B cell (primary cell): Measurements from ENCODE around the gene XRCC3. TPM values are rescaled to one million over a fixed set of nuclear protein-coding genes. Genes with fewer than 3 reads are reported as not detected.

Experiments
- ATAC-seq: fragments of 200-7000 bp; cut with Tn5 transposase; one replicate; pipeline ENCODE4 v1.10.0; 2021; ENCODE audit warnings: low read depth, mild to moderate bottlenecking, moderate number of reproducible peaks, moderate library complexity
- CTCF ChIA-PET: fragments of 350-600 bp; sonication (Branson Sonifier 250); formaldehyde crosslinking; loops from one replicate; lab custom pipeline; 2021; ENCODE audit warnings: antibody characterized with exemption, inconsistent platforms; lab: Charles Lee
- POLR2A ChIA-PET: fragments of 350-600 bp; sonication (Branson Sonifier 250); formaldehyde crosslinking; loops from one replicate; lab custom pipeline; 2021; ENCODE audit warnings: antibody characterized with exemption; lab: Charles Lee
- DNase-seq: peaks from one replicate; pipeline ENCODE4 v3.0.0; 2013
- H2AFZ ChIP-seq: 2 replicates; pipeline ENCODE4 v1.6.1; 2012; ENCODE audit warnings: mild to moderate bottlenecking, low read depth, low read length; ENCODE audit not compliant: insufficient read depth, poor library complexity, severe bottlenecking
- H3K27ac ChIP-seq, 2 donors: 1 replicate in 1 of 2; 2 replicates in 1 of 2; pipeline ENCODE4 v1.5.1; 2012 to 2013; ENCODE audit warnings: low read length in 2 of 2, mild to moderate bottlenecking in 2 of 2, moderate library complexity in 1 of 2
- H3K27me3 ChIP-seq, 4 experiments: fragments of 200-600 bp in 1 of 4; sonication (generic) in 1 of 4; replicated peaks in 1 of 4; 1 replicate in 2 of 4; 2 replicates in 2 of 4; pipeline versions ENCODE4 v1.6.1 to v1.7.0; 2013 to 2016; ENCODE audit warnings: low read length in 3 of 4, mild to moderate bottlenecking in 2 of 4, mixed read lengths in 1 of 4, moderate library complexity in 1 of 4; ENCODE audit not compliant: insufficient read depth in 4 of 4, control insufficient read depth in 3 of 4; ENCODE audit errors: control extremely low read depth in 1 of 4
- H3K36me3 ChIP-seq, 2 experiments: replicated peaks in 1 of 2; 1 replicate in 1 of 2; 2 replicates in 1 of 2; pipeline versions ENCODE4 v1.6.1 to v1.7.1; 2013; ENCODE audit warnings: low read length in 1 of 2; ENCODE audit not compliant: insufficient read depth in 2 of 2, control insufficient read depth in 1 of 2; ENCODE audit errors: control extremely low read depth in 1 of 2, extremely low read depth in 1 of 2
- H3K4me1 ChIP-seq, 2 donors: fragments of 200-600 bp in 1 of 2; sonication (generic) in 1 of 2; 1 replicate in 1 of 2; 2 replicates in 1 of 2; pipeline versions ENCODE4 v1.5.1 to v1.6.1; 2013 to 2017; ENCODE audit warnings: low read length in 2 of 2; ENCODE audit not compliant: control insufficient read depth in 2 of 2, insufficient read depth in 2 of 2
- H3K4me2 ChIP-seq: replicated peaks from 2 replicates; pipeline ENCODE3; 2012; ENCODE audit warnings: mild to moderate bottlenecking, low read depth, low read length; ENCODE audit not compliant: poor library complexity, severe bottlenecking
- H3K4me3 ChIP-seq, 5 experiments: fragments of 200-600 bp in 1 of 5; sonication (generic) in 1 of 5; 1 replicate in 3 of 5; 2 replicates in 2 of 5; pipeline versions ENCODE4 v1.5.1 to v1.7.0; 2011 to 2016; ENCODE audit warnings: low read length in 4 of 5, mild to moderate bottlenecking in 4 of 5, low read depth in 2 of 5, control low read depth in 1 of 5, moderate library complexity in 1 of 5; ENCODE audit not compliant: insufficient read depth in 1 of 5; ENCODE audit errors: control extremely low read depth in 1 of 5, extremely low read depth in 1 of 5
- H3K79me2 ChIP-seq: fragments of 200-600 bp; sonication (generic); one replicate; pipeline ENCODE4 v1.6.0; 2016; ENCODE audit warnings: low read length; ENCODE audit not compliant: control insufficient read depth, insufficient read depth
- H3K9ac ChIP-seq: fragments of 200-600 bp; sonication (generic); 2 replicates; pipeline ENCODE4 v1.6.1; 2017; ENCODE audit warnings: mild to moderate bottlenecking, low read length, moderate library complexity
- H3K9me3 ChIP-seq, 3 donors: one replicate each; pipeline versions ENCODE4 v1.6.1 to v1.7.1; 2013; ENCODE audit warnings: low read length in 2 of 3; ENCODE audit not compliant: control insufficient read depth in 2 of 3, insufficient read depth in 1 of 3; ENCODE audit errors: control extremely low read depth in 1 of 3
- H4K20me1 ChIP-seq: 2 replicates; pipeline ENCODE4 v1.6.0; 2012; ENCODE audit warnings: mild to moderate bottlenecking, low read length; ENCODE audit not compliant: insufficient read depth, control insufficient read depth, poor library complexity, severe bottlenecking
- H3K27ac Mint-ChIP-seq: one replicate; pipeline ENCODE4 v1.8.0; 2021; ENCODE audit warnings: mixed read lengths
- H3K27me3 Mint-ChIP-seq: one replicate; pipeline ENCODE4 v1.8.0; 2021; ENCODE audit warnings: mixed read lengths
- H3K4me1 Mint-ChIP-seq: one replicate; pipeline ENCODE4 v1.8.0; 2021; ENCODE audit warnings: mixed read lengths
- H3K4me3 Mint-ChIP-seq: one replicate; pipeline ENCODE4 v1.8.0; 2021; ENCODE audit warnings: mixed read lengths
- H3K9me3 Mint-ChIP-seq: one replicate; pipeline ENCODE4 v1.8.0; 2022; ENCODE audit warnings: mixed read lengths; ENCODE audit not compliant: insufficient read depth
- EZH2 ChIP-seq: IDR thresholded peaks from 2 replicates; pipeline ENCODE4 v1.6.1; 2012; ENCODE audit warnings: borderline replicate concordance, low read depth, mild to moderate bottlenecking, moderate library complexity, low read length; ENCODE audit not compliant: insufficient read depth, poor library complexity, severe bottlenecking
- WGBS: methylation state at CpG from one replicate; pipeline ENCODE4 v1.1.5; 2013; ENCODE audit warnings: missing lambda C conversion rate; ENCODE audit not compliant: insufficient coverage; 5-methylcytosine and 5-hydroxymethylcytosine counted together
- intact Hi-C: fragments of 100-400 bp; cut with micrococcal nuclease; formaldehyde crosslinking; loops from one replicate; pipeline ENCODE4 v1.10.0; 2022
- polyA plus RNA-seq: library from polyadenylated mRNA; depleted of rRNA; stranded (reverse); fragments of >200 nt; gene quantifications from 2 replicates; pipeline ENCODE4 v1.2.3, GENCODE V29; 2012
- total RNA-seq, 2 donors: library from RNA; stranded (reverse); fragments of 120-200 nt in 1 of 2; gene quantifications; 1 replicate in 1 of 2; 2 replicates in 1 of 2; pipeline versions ENCODE4 v1.2.3 to v1.2.4, GENCODE V29; 2013 to 2022
- TF ChIP-seq, protein P1 (sequence below): fragments of 200-600 bp; IDR thresholded peaks from one replicate; pipeline ENCODE4 v1.8.0; 2022; ENCODE audit warnings: antibody characterized with exemption, mild to moderate bottlenecking

The XRCC3 gene
- total and polyA plus RNA-seq, 2 donors (not counting 1 experiment from before 2014, with no cell fraction given) = 18.0 to 19.7 TPM

GRCh38 chr14:103699901-103700752 is 15.1 kb downstream of the XRCC3 start:
- peaks cover 50% of the 10 kb centered on the region for H4K20me1 ChIP-seq
- Mint-ChIP-seq H3K27ac (no peak overlapping the region), H3K4me3 (no peak overlapping the region), H3K27me3 (no peaks in the 10 kb centered on the region), H3K9me3 (no peaks in the 10 kb centered on the region), H3K4me1 (peaks cover 68% of the 10 kb centered on the region)
- peak overlapping the region; percentile 32 for H3K4me2 ChIP-seq
- H3K79me2 ChIP-seq = peaks cover 11% of the 10 kb centered on the region
- H2AFZ ChIP-seq = no peak overlapping the region
- no peak overlapping the region for H3K27ac ChIP-seq
- peaks cover 0 to 45% of the 10 kb centered on the region in 2 experiments for H3K36me3 ChIP-seq
- H3K9me3 ChIP-seq = no peaks in the 10 kb centered on the region
- intact Hi-C loops = loop anchor here (5.0 kb wide), 1 partner anchor 73 kb away; the partner anchor contains the start of gene KLC1
- H3K4me1 ChIP-seq = peaks cover 57 to 60% of the 10 kb centered on the region in 2 donors
- no peak overlapping the region for H3K9ac ChIP-seq
- TF ChIP-seq, protein P1, sequence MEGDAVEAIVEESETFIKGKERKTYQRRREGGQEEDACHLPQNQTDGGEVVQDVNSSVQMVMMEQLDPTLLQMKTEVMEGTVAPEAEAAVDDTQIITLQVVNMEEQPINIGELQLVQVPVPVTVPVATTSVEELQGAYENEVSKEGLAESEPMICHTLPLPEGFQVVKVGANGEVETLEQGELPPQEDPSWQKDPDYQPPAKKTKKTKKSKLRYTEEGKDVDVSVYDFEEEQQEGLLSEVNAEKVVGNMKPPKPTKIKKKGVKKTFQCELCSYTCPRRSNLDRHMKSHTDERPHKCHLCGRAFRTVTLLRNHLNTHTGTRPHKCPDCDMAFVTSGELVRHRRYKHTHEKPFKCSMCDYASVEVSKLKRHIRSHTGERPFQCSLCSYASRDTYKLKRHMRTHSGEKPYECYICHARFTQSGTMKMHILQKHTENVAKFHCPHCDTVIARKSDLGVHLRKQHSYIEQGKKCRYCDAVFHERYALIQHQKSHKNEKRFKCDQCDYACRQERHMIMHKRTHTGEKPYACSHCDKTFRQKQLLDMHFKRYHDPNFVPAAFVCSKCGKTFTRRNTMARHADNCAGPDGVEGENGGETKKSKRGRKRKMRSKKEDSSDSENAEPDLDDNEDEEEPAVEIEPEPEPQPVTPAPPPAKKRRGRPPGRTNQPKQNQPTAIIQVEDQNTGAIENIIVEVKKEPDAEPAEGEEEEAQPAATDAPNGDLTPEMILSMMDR = no peak
- TF ChIP-seq EZH2 = no peak
- H3K27me3 ChIP-seq = no peaks in the 10 kb centered on the region
- CTCF ChIA-PET = interaction anchor here (1.6 kb wide), 1 partner anchor 9 kb away, joined by 5 read pairs; no protein-coding TSS in a partner anchor
- no peak for ATAC-seq
- H3K4me3 ChIP-seq = no peak overlapping the region
- WGBS = 91% methylated on average over 25 of the region's 25 CpGs
- DNase-seq = peak; percentile 18
- POLR2A ChIA-PET = no interaction called here

DNA sequence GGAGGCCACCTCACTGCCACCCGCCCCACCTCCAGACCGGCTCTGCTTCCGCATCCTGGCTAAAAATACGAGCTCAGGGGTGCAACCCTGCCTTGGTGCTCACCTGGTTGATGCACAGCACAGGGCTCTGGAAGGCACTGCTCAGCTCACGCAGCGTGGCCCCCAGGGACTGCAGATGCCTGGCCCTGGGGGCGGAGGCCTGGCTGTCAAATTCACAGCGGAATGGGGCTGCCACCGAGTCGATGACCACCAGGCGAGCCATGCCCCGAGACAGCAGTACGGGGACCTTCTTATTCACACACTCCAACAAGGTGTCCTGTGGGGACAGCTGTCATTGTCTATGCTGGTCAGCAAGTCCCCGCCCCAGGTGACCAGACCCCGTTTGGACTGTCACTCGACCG is 16.0 kb downstream of the XRCC3 start:
- no peaks in the 10 kb centered on the region for H3K27me3 ChIP-seq
- H3K4me1 Mint-ChIP-seq = peaks cover 71% of the 10 kb centered on the region
- POLR2A ChIA-PET = no interaction called here
- WGBS = 90% methylated on average over 14 of the region's 17 CpGs
- H3K9me3 Mint-ChIP-seq = no peaks in the 10 kb centered on the region
- TF ChIP-seq EZH2 = no peak
- TF ChIP-seq, protein P1 = no peak
- no peak for DNase-seq
- no peak for ATAC-seq
- CTCF ChIA-PET = no interaction called here
- H3K27me3 Mint-ChIP-seq = no peaks in the 10 kb centered on the region
- no peak overlapping the region for H3K4me3 ChIP-seq
- peak overlapping the region; percentile 51 for H3K4me2 ChIP-seq
- H3K79me2 ChIP-seq = peaks cover 11% of the 10 kb centered on the region
- intact Hi-C loops = loop anchor here (5.0 kb wide), 1 partner anchor 72 kb away; the partner anchor contains the start of gene KLC1
- peaks cover 0 to 51% of the 10 kb centered on the region in 2 experiments for H3K36me3 ChIP-seq
- H4K20me1 ChIP-seq = peaks cover 50% of the 10 kb centered on the region
- peaks cover 57 to 60% of the 10 kb centered on the region in 2 donors for H3K4me1 ChIP-seq
- H3K27ac Mint-ChIP-seq = peak overlapping the region; percentile 41
- no peak overlapping the region for H2AFZ ChIP-seq
- H3K9ac ChIP-seq = no peak overlapping the region
- peak overlapping the region; percentile 13 for H3K4me3 Mint-ChIP-seq
- no peak overlapping the region for H3K27ac ChIP-seq
- H3K9me3 ChIP-seq = no peaks in the 10 kb centered on the region
